Activated B cell treated with CpG ODN at 0.5 μM for 24 hours (primary cell): ENCODE data around the gene MSI2. TPM values are rescaled to one million over a fixed set of nuclear protein-coding genes. Genes with fewer than 3 reads are reported as not detected.

Source experiments
- ATAC-seq: fragments of 200-7000 bp; cut with Tn5 transposase; one replicate; pipeline ENCODE4 v1.10.0; 2021; ENCODE audit warnings: low read depth, mild to moderate bottlenecking, moderate library complexity
- CTCF ChIA-PET: fragments of 350-600 bp; sonication (Branson Sonifier 250); formaldehyde crosslinking; loops from one replicate; lab custom pipeline; 2021; ENCODE audit warnings: antibody characterized with exemption; lab: Charles Lee
- POLR2A ChIA-PET: fragments of 350-600 bp; sonication (Branson Sonifier 250); formaldehyde crosslinking; loops from one replicate; lab custom pipeline; 2021; ENCODE audit warnings: antibody characterized with exemption; lab: Charles Lee
- DNase-seq: peaks from one replicate; pipeline ENCODE4 v3.0.0; 2022
- H3K27ac Mint-ChIP-seq: one replicate; pipeline ENCODE4 v1.8.0; 2020; ENCODE audit warnings: mixed read lengths
- H3K27me3 Mint-ChIP-seq: one replicate; pipeline ENCODE4 v1.8.0; 2021; ENCODE audit warnings: mixed read lengths
- H3K36me3 Mint-ChIP-seq: one replicate; pipeline ENCODE4 v1.8.0; 2021; ENCODE audit warnings: low read depth, mixed read lengths
- H3K4me1 Mint-ChIP-seq: one replicate; pipeline ENCODE4 v1.8.0; 2021; ENCODE audit warnings: mixed read lengths
- H3K4me3 Mint-ChIP-seq: one replicate; pipeline ENCODE4 v1.8.0; 2020; ENCODE audit warnings: mild to moderate bottlenecking, mixed read lengths
- H3K9me3 Mint-ChIP-seq: one replicate; pipeline ENCODE4 v1.8.0; 2020; ENCODE audit warnings: mixed read lengths
- CTCF ChIP-seq: fragments of 200-600 bp; IDR thresholded peaks from one replicate; pipeline ENCODE4 v1.8.0; 2022; ENCODE audit warnings: antibody characterized with exemption, mild to moderate bottlenecking
- intact Hi-C: fragments of 100-400 bp; cut with micrococcal nuclease; formaldehyde crosslinking; loops from one replicate; pipeline ENCODE4 v1.15.1; 2024
- total RNA-seq: library from RNA; stranded (reverse); gene quantifications from 2 replicates; pipeline ENCODE4 v1.2.3, GENCODE V29; 2022

The MSI2 gene
- total RNA-seq, 1 donor from 2014 or later: 102 TPM

GRCh38 chr17:57521606-57522005 lies 265.3 kb downstream of the MSI2 start:
- POLR2A ChIA-PET: interaction anchor here (1.0 kb wide), 1 partner anchor 30 kb away, joined by 3 read pairs; no protein-coding TSS in a partner anchor
- Mint-ChIP-seq H3K27ac (no peak overlapping the region), H3K9me3 (no peaks in the 10 kb centered on the region)

GRCh38 chr17:57522042-57523005 lies 266.0 kb downstream of the MSI2 start:
- H3K4me1 Mint-ChIP-seq: peaks cover 40% of the 10 kb centered on the region
- CTCF ChIA-PET: interaction anchor here (1.2 kb wide), 1 partner anchor 150 kb away, joined by 4 read pairs; no protein-coding TSS in a partner anchor
- no peak overlapping the region for H3K27ac Mint-ChIP-seq
- no peak for TF ChIP-seq CTCF
- H3K9me3 Mint-ChIP-seq: no peaks in the 10 kb centered on the region
- no peaks in the 10 kb centered on the region for H3K36me3 Mint-ChIP-seq
- H3K27me3 Mint-ChIP-seq: no peaks in the 10 kb centered on the region
- H3K4me3 Mint-ChIP-seq: no peak overlapping the region
- DNase-seq (no peak), ATAC-seq (no peak)
- intact Hi-C loops: no loop called here
- POLR2A ChIA-PET: interaction anchor here (1.0 kb wide), 1 partner anchor 29 kb away, joined by 3 read pairs; no protein-coding TSS in a partner anchor

More at GRCh38 chr17:57521606-57522005, 265.3 kb downstream of the MSI2 start:
- DNase-seq (no peak), ATAC-seq (no peak)
- no peaks in the 10 kb centered on the region for H3K36me3 Mint-ChIP-seq
- CTCF ChIA-PET: interaction anchor here (1.2 kb wide), 1 partner anchor 150 kb away, joined by 4 read pairs; no protein-coding TSS in a partner anchor
- no peak for TF ChIP-seq CTCF
- H3K4me3 Mint-ChIP-seq: no peak overlapping the region
- H3K4me1 Mint-ChIP-seq: peaks cover 40% of the 10 kb centered on the region
- intact Hi-C loops: loop anchor here (2.0 kb wide), 1 partner anchor 17 kb away; no protein-coding TSS in a partner anchor
- no peaks in the 10 kb centered on the region for H3K27me3 Mint-ChIP-seq

GRCh38 chr17:57523926-57524632 lies 267.8 kb downstream of the MSI2 start:
- peaks cover 40% of the 10 kb centered on the region for H3K4me1 Mint-ChIP-seq
- H3K27me3 Mint-ChIP-seq: no peaks in the 10 kb centered on the region
- ATAC-seq: no peak
- ChIA-PET CTCF (no interaction called here), POLR2A (no interaction called here)
- H3K4me3 Mint-ChIP-seq: no peak overlapping the region
- H3K27ac Mint-ChIP-seq: no peak overlapping the region
- TF ChIP-seq CTCF: no peak
- intact Hi-C loops: no loop called here
- H3K9me3 Mint-ChIP-seq: no peaks in the 10 kb centered on the region
- H3K36me3 Mint-ChIP-seq: no peaks in the 10 kb centered on the region
- no peak for DNase-seq

- Mint-ChIP-seq H3K27ac (peak overlapping the region; percentile 36), H3K36me3 (peaks cover 5% of the 10 kb centered on the region), H3K9me3 (no peaks in the 10 kb centered on the region), H3K4me1 (peaks cover 44% of the 10 kb centered on the region), H3K4me3 (peak overlapping the region; percentile 3), H3K27me3 (no peaks in the 10 kb centered on the region)
- TF ChIP-seq CTCF: no peak
- ATAC-seq (peak; percentile 57), DNase-seq (no peak)
- intact Hi-C loops: no loop called here
- ChIA-PET CTCF (no interaction called here), POLR2A (interaction anchor here (0.6 to 0.7 kb wide), 2 partner anchors 27 to 33 kb away, joined by 3 to 6 read pairs; no protein-coding TSS in a partner anchor)
These were observed 268.7 kb downstream of the MSI2 start for GRCh38 chr17:57524839-57525568.
